Measurements from ENCODE around the gene DLG2.

GRCh38 chr11:84909740-84910139, 717.4 kb downstream of the DLG2 start:
- TF ChIP-seq POLR2A (IDR thresholded peaks at IDR 0.05) (no peak), CTCF (IDR thresholded peaks at IDR 0.05) (no peak)
